ENCODE data around the gene TCP11L1.
"Not testable (repeated sequence)": the region's sequence is repeated elsewhere in the genome, so short reads cannot be mapped to it uniquely, and the experiment has no call there.

TCP11L1 gene

DNA sequence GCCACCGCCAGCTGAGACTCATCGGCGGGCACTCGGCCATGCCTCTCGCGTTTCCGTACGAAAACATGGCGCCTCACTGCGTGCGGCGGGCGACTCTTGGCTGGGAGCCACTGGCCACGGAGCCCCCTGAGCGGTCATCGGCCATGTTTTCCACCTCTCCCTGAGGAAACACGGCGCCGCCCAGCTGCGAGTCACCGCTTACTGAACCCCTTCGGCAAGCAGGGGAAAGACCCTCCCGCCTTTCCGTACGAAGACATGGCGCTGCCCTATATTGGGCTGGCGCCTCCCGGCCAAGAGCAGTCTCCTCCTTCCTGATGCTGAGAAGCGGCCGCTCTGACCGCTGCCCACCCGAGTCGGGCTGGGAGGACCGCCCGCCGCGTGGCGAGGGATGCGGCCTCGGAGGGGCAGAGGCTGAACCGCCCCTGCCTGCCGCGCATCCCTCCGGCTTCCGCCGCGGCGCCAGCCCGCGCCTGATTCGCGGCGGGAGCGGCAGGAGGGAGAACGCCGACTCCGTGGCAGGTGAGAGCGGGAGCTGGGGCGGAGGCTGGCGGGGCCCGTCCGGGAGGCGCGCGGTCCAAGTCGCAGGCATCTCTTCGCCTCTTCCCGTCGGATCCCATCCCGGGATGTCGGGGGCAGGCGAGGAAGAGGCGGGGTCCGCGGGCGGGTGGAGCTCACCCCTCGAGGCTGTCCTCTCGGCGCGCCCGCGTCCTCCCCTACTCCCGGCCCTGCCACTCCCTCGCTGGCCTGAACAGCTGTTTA lies at the start of gene TCP11L1:
Gene TCP11L1 (plus strand): TSS at position 299 of the 759 bp plus-strand sequence. CDS start 4,202 bp downstream, outside the sequence.
- peak; percentile 59 to 88 (median 64) for DNase-seq

GRCh38 chr11:32990481-32990880 lies 48.9 kb upstream of the TCP11L1 start:
- DNase-seq: no peak

DNA sequence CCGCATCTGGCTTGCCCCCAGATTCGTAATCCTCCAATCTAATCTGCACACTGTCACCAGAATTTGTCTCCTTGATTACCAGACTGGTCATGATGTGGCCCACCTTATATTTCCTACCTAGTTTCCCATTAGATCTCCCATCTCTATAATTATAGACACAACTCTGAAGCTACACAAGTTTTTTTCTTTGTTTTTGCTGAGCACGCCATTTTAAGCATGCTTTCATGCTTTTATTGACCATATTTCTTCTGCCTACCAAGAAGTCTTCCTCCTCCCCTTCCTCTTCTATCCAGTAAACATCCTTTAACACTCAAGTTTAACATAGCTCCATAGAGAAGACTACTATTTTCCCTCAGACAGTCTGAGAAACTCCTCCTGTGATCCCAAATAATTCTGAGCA lies 47.9 kb upstream of the TCP11L1 start:
- no peak for DNase-seq

DNA sequence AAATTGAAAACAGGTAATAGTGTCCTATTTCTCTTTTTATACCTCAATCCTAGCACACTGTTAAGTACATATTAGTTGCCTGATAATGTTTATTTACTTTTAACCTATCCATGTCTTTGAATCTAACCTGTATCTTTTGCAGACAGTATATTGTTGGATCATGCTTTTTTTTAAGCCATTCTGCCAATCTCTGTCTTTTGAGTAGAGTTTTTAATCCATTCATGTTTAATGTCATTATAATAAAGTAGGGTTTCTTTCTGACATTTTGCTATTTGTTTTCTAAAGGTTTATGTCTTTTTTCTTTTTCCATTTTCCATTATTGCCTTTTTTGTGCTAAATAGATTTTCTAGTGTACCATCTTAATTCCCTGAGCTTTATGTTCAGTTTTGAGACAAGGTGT lies 47.5 kb upstream of the TCP11L1 start:
- no peak for DNase-seq

DNA sequence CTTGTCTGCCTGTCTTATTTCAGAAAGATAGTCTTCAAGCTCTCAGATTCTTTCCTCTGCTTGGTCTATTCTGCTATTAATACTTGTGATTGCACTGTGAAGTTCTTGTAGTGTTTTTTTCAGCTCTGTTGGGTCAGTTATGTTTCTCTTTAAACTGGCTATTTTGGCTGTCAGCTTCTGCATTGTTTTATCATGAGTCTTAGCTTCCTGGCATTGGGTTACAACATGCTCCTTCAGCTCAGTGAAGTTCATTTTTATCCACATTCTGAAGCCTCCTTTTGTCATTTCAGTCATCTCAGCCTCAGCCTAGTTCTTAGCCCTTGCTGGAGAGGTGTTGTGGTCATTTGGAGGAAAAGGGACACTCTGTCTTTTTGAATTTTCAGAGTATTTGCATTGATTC lies 39.2 kb upstream of the TCP11L1 start:
- no peak for DNase-seq

GRCh38 chr11:33001281-33001680 lies 38.1 kb upstream of the TCP11L1 start:
- no peak for DNase-seq

GRCh38 chr11:33001751-33002542 lies 37.4 kb upstream of the TCP11L1 start:
- no peak for DNase-seq

DNA sequence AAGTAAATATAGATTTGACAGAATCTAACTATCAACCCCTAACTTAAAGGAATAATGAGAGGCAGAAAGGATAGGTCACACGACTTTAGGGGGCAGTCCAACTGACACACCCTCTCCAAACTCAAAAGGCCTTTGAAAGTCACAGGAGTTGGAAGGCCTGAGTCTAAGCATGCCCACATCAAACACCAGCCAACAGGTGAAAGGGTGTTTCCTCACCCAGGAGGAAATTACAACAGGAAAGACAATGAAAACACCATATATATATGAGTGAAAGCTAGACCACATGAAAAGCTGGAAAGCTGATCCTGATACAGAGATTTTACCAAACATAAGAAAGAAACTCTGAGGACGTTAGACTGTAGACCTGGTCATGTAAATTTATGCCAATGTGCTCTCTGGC lies 34.2 kb upstream of the TCP11L1 start:
- DNase-seq: no peak

- no peak for DNase-seq
Measured at GRCh38 chr11:33006010-33006409, 33.4 kb upstream of the TCP11L1 start.

GRCh38 chr11:33013755-33014154 lies 25.6 kb upstream of the TCP11L1 start:
- DNase-seq: no peak

- peak; percentile 89 to 95 (median 92) for DNase-seq
Measured at GRCh38 chr11:33015621-33016551, 23.5 kb upstream of the TCP11L1 start, which contains the start of gene DEPDC7. Gene DEPDC7, plus strand, starts transcription at chr11:33015878. Its CDS starts 78 bp downstream, at chr11:33015956.

DNA sequence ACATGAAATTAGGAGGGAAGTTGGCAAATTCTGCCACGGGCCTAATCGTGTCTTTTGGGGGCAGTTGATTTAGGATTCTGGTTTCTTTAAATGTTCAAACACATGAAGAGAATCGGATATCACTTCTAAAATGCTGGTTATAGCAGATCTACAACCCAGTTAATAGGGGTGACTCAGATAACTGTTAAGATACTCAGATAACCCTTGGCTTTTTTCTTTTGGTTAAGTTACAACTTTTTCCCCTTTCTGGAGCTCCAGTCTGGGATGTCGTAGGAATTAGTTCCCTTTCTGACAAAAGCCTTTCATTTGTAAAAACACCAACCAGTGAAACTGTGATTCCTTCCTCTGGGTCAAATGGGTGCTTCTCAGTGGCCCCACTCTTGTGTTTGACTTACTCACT lies 22.7 kb upstream of the TCP11L1 start:
- DNase-seq: peak; percentile 39 to 69 (median 61)

DNA sequence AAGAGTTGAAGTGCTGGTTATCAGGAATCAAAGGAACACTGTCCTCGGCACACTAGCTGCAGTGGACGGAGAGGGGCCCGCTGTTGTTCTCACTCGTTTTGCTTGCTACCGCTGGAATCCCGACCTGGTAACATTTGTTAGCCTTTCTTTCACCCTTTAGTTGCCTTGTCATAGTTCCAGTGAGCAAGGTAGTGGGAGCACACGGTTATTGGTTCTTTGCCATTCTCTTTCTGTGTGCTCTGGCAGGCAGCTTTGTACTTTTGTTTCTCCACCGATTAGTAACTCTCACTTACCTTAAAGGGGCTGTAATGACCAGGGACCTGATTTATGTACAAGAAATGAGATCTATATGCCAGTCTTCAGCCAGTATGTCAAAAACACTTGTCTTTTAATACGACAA lies 21.9 kb upstream of the TCP11L1 start:
- DNase-seq: no peak

- DNase-seq: no peak
Measured at GRCh38 chr11:33017965-33018364, 21.4 kb upstream of the TCP11L1 start.

GRCh38 chr11:33018840-33019239 lies 20.5 kb upstream of the TCP11L1 start:
- no peak for DNase-seq

DNA sequence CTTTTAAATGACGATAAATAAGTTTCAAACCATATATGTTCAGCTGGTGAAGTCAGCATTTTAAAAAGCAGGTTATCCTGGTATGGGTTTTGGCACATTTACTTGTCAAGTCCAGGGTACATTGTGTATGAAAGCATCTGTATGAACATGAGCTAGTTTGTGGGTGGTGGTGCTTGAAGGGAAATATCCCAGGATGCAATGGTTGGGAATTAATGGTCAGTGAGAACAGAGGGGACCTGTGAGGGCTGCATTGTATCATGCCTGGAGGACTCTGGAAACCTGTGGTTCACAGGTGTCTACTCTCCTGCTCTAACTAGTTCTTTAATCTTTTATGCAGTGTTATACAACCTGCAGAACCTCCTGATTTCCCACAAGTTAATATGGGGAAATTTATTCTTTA lies 17.9 kb upstream of the TCP11L1 start:
- no peak for DNase-seq

DNA sequence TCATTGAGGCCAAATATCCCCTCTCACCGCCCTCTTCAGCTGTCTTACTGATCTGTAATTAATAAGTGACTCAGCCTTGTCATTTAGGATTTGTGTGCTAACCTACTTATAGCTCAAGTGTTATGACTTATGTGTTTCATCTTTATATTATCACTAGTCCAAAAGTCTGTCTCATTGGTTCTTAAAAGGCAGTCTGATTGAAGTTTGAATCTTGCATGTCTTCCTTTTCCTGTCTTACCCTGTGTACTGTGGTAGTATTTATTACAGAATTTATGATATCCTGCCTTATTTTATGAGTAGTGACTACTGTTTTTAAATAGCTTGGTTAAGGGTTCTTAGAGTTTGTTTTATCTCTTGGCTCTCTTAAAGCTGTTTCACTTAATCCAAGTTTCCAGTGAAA lies 17.4 kb upstream of the TCP11L1 start:
- DNase-seq: no peak

DNA sequence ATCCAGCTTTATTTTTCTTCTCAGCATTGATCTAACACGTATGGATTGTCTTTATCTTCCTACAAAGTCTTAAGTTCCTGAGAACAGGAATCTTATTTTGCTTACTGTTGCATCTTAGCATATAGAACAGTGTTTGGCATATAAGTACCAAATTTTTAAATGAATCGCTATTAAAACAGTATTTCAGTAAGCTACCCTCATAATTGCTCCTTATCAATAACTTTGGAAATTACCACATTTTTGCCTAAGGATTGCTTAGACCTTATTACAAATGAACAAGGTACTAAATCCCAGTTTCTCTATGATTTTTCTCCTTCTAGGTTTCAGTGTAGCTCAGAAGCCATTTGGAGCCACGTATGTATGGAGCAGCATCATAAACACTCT lies 14.0 kb upstream of the TCP11L1 start:
- no peak for DNase-seq

DNA sequence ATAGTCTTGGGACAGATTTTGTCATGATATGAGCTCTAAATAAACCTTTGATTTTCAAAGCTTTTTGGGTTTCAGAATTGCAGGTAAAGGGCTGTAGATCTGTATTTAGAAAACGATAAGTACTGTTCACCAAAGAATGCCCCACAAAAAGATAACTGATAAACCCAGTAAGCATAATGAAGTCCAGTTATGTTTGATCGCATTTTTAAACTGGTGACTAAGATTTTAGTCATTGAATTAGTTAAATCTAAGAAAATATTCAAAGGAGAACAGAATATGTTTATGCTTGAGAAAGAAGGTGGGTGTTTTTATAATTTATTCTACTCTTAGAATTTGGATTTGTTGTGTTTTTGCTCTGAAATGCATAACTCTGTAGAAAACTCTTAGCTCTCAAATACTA lies 12.1 kb upstream of the TCP11L1 start:
- no peak for DNase-seq

GRCh38 chr11:33027846-33028536 lies 11.4 kb upstream of the TCP11L1 start:
- no peak for DNase-seq

DNA sequence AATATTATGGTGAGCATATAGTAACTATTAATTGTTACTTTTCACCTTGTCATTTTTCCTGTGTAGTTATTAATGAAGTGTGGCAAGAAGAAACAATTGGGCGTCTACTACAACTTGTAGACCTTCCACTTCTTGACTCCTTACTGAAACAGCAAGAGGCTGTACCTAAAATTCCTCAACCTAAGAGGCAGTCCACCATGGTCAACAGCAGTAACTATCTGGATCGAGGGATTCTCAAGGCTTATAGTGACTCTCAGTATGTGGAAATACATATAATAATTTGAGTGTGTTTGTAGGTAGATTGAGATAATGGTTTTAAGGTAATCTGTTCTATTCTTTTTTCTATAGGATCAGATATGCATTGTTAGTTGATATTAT lies 10.8 kb upstream of the TCP11L1 start:
- no peak for DNase-seq

DNA sequence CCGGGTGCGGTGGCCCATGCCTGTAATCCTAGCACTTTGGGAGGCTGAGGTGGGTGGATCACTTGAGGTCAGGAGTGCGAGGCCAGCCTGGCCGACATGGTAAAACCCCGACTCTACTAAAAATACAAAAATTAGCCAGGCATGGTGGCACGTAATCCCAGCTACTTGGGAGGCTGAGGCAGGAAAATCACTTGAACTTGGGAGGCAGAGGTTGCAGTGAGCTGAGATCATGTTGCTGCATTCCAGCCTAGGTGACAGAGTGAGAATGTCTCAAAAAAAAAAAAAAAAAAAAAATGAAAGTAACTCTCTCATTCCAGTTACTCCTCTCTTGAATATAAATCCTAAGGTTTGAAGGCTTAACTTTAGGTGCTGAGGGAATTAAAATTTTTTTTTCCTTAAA lies 10.2 kb upstream of the TCP11L1 start:
- DNase-seq: not testable (repeated sequence)
